ENCODE measurements around the gene SNCA.

SNCA gene

GRCh38 chr4:89733946-89734345, 103.0 kb downstream of the SNCA start:
- no peaks in the 10 kb centered on the region for H4K20me1 ChIP-seq (ENCODE audit: control insufficient read depth, insufficient read depth, low read depth, low read length)
- H3K9me2 ChIP-seq (replicated peaks; ENCODE audit: control insufficient read depth, low read length), result no peaks in the 10 kb centered on the region
- no peak overlapping the region for H3K4me2 ChIP-seq (ENCODE audit: low read length)
- H3K4me3 ChIP-seq (ENCODE audit: low read length), result no peak overlapping the region
- no peaks in the 10 kb centered on the region for H3K4me1 ChIP-seq (ENCODE audit: control insufficient read depth, low read length)
- no peaks in the 10 kb centered on the region for H3K79me2 ChIP-seq (ENCODE audit: control insufficient read depth, low read length)
- no peaks in the 10 kb centered on the region for H3K36me3 ChIP-seq (ENCODE audit: control insufficient read depth, low read length)
- no peaks in the 10 kb centered on the region for H3F3A ChIP-seq (ENCODE audit: control insufficient read depth, insufficient read depth)
- no peaks in the 10 kb centered on the region for H3K9me3 ChIP-seq (ENCODE audit: control insufficient read depth, insufficient read depth, low read length)
- H3K27ac ChIP-seq (ENCODE audit: low read depth, low read length), result no peak overlapping the region
- H3K27me3 ChIP-seq (ENCODE audit: control insufficient read depth, low read length), result no peaks in the 10 kb centered on the region
- no peak for TF ChIP-seq CTCF (IDR thresholded peaks at IDR 0.05; ENCODE audit: low read depth, low read length, poor library complexity, severe bottlenecking)
- no peak for TF ChIP-seq EZH2phosphoT487 (IDR thresholded peaks at IDR 0.05; ENCODE audit: borderline replicate concordance, low read length)

- no peak overlapping the region for H3K4me2 ChIP-seq (ENCODE audit: low read length)
- no peak overlapping the region for H3K27ac ChIP-seq (ENCODE audit: low read depth, low read length)
- H3K36me3 ChIP-seq (ENCODE audit: control insufficient read depth, low read length), result no peaks in the 10 kb centered on the region
- no peaks in the 10 kb centered on the region for H3F3A ChIP-seq (ENCODE audit: control insufficient read depth, insufficient read depth)
- no peaks in the 10 kb centered on the region for H3K9me3 ChIP-seq (ENCODE audit: control insufficient read depth, insufficient read depth, low read length)
- H3K79me2 ChIP-seq (ENCODE audit: control insufficient read depth, low read length), result no peaks in the 10 kb centered on the region
- no peaks in the 10 kb centered on the region for H3K27me3 ChIP-seq (ENCODE audit: control insufficient read depth, low read length)
- no peak for TF ChIP-seq EZH2phosphoT487 (IDR thresholded peaks at IDR 0.05; ENCODE audit: borderline replicate concordance, low read length)
- no peak for TF ChIP-seq CTCF (IDR thresholded peaks at IDR 0.05; ENCODE audit: low read depth, low read length, poor library complexity, severe bottlenecking)
- no peaks in the 10 kb centered on the region for H3K9me2 ChIP-seq (replicated peaks; ENCODE audit: control insufficient read depth, low read length)
- no peak overlapping the region for H3K4me3 ChIP-seq (ENCODE audit: low read length)
- H4K20me1 ChIP-seq (ENCODE audit: control insufficient read depth, insufficient read depth, low read depth, low read length), result no peaks in the 10 kb centered on the region
- no peaks in the 10 kb centered on the region for H3K4me1 ChIP-seq (ENCODE audit: control insufficient read depth, low read length)
Observed at GRCh38 chr4:89727238-89727637, 109.7 kb downstream of the SNCA start.

GRCh38 chr4:89725268-89725667, 111.7 kb downstream of the SNCA start:
- Histone ChIP-seq H3K9me2 (replicated peaks; ENCODE audit: control insufficient read depth, low read length) (no peaks in the 10 kb centered on the region), H3K4me2 (ENCODE audit: low read length) (no peak overlapping the region)

More at GRCh38 chr4:89725268-89725667, 111.7 kb downstream of the SNCA start:
- Histone ChIP-seq H3K36me3 (ENCODE audit: control insufficient read depth, low read length) (no peaks in the 10 kb centered on the region), H3K79me2 (ENCODE audit: control insufficient read depth, low read length) (no peaks in the 10 kb centered on the region), H3K27me3 (ENCODE audit: control insufficient read depth, low read length) (no peaks in the 10 kb centered on the region), H3K4me3 (ENCODE audit: low read length) (no peak overlapping the region), H3K27ac (ENCODE audit: low read depth, low read length) (no peak overlapping the region), H3K4me1 (ENCODE audit: control insufficient read depth, low read length) (no peaks in the 10 kb centered on the region), H4K20me1 (ENCODE audit: control insufficient read depth, insufficient read depth, low read depth, low read length) (no peaks in the 10 kb centered on the region), H3F3A (ENCODE audit: control insufficient read depth, insufficient read depth) (no peaks in the 10 kb centered on the region), H3K9me3 (ENCODE audit: control insufficient read depth, insufficient read depth, low read length) (no peaks in the 10 kb centered on the region)
- no peak for TF ChIP-seq CTCF (IDR thresholded peaks at IDR 0.05; ENCODE audit: low read depth, low read length, poor library complexity, severe bottlenecking)
- no peak for TF ChIP-seq EZH2phosphoT487 (IDR thresholded peaks at IDR 0.05; ENCODE audit: borderline replicate concordance, low read length)
